Measurements from ENCODE around the gene APOL6.

Gene APOL6

DNA sequence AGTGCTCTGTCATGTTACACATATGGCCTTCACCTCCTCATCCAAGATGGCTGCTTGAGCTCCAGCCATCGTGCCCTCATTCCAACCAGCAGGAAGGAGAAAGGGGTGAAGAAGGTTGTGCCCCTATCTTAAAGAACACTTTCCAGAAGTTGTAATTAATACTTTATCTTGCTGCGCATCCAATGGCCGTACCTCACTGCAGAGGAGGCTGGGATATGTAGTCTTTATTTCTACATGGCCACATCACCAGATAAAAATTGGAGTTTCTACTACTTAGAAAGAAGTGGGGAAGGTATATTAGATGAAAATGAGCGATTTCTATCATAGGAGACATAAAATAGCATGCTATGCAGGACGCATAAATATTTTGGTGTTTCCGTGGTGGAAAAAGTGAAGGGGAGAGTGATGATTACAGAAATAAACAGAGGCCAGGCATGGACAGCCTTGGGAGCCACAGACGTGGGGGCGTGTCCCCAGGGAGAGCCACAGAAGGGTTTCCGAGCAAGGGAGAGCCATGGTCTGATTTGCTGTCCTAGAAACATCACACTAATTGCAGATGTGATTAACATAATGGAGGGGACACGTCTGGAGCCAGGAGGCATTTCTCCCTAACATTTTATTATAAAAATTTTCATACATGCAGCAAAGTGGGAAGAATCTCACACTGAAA lies 22.3 kb upstream of the APOL6 start:
- TF ChIP-seq ZFX (IDR thresholded peaks at IDR 0.05), result no peak
- TF ChIP-seq, protein P1, sequence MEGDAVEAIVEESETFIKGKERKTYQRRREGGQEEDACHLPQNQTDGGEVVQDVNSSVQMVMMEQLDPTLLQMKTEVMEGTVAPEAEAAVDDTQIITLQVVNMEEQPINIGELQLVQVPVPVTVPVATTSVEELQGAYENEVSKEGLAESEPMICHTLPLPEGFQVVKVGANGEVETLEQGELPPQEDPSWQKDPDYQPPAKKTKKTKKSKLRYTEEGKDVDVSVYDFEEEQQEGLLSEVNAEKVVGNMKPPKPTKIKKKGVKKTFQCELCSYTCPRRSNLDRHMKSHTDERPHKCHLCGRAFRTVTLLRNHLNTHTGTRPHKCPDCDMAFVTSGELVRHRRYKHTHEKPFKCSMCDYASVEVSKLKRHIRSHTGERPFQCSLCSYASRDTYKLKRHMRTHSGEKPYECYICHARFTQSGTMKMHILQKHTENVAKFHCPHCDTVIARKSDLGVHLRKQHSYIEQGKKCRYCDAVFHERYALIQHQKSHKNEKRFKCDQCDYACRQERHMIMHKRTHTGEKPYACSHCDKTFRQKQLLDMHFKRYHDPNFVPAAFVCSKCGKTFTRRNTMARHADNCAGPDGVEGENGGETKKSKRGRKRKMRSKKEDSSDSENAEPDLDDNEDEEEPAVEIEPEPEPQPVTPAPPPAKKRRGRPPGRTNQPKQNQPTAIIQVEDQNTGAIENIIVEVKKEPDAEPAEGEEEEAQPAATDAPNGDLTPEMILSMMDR (conservative IDR thresholded peaks at IDR 0.05), result no peak
- H3K27ac ChIP-seq, result no peak overlapping the region

DNA sequence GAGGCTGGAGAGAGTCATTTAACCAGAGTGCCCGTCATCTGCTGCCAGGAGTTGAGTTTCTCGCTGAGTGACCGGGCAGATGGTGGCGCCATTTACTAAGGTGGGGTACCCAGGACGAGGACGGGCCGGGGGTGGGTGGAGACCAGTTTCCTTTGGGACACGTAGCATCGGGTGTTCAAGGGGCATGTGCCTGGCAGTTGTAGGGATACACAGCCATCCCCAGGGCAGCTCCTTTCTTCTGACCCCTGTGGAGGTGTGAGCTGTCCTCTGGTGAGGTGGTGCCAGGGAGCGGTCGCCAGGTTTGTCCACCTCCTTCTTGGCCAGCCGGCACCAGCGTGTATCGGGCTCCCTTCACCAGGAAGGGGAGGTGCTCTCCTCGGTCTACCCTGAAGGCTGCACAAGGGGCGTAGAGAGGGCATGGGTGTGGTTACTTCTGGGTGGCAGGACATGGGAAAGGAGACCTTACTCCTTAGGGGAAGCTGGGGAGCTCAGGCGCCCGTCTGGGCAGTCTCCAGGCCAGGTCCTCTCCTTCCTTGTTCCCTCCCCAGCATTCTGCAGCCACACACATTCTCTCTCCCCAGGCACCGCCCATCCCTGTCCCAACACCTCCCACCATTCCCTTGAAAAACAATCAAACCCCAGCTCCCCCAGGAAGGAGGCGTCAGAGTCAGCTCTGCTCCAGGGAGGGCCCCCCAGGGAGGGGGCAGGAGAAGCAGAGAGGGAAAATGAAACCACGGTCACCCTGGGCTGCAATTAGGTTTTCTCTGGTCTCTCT lies 20.8 kb upstream of the APOL6 start:
- peak overlapping the region; percentile 40; the same call in 1 of the 2 replicates for H3K27ac ChIP-seq
- TF ChIP-seq ZFX (IDR thresholded peaks at IDR 0.05), result no peak
- TF ChIP-seq, protein P1 (conservative IDR thresholded peaks at IDR 0.05), result peak; percentile 63

DNA sequence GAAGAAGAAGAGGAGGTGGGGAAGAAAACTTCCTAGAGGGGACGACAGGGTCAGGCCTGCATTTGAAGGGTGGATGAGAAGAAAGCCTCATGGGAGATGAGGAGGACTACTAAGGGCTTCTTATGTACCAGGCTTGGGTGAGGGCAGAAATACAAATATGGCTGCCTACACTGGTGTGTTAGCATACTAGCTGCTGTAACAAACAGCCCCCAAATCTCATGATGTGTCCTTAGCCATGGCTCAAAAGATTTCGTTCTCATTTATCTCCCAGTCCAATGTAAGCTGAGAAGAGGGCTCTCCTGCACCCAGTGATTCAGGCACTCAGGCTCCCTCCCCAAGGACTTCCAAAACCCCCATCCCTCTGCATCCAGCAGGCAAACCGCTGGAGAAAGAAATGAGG lies 19.5 kb upstream of the APOL6 start:
- no peak overlapping the region for H3K27ac ChIP-seq
- TF ChIP-seq, protein P1 (conservative IDR thresholded peaks at IDR 0.05), result no peak
- no peak for TF ChIP-seq ZFX (IDR thresholded peaks at IDR 0.05)

DNA sequence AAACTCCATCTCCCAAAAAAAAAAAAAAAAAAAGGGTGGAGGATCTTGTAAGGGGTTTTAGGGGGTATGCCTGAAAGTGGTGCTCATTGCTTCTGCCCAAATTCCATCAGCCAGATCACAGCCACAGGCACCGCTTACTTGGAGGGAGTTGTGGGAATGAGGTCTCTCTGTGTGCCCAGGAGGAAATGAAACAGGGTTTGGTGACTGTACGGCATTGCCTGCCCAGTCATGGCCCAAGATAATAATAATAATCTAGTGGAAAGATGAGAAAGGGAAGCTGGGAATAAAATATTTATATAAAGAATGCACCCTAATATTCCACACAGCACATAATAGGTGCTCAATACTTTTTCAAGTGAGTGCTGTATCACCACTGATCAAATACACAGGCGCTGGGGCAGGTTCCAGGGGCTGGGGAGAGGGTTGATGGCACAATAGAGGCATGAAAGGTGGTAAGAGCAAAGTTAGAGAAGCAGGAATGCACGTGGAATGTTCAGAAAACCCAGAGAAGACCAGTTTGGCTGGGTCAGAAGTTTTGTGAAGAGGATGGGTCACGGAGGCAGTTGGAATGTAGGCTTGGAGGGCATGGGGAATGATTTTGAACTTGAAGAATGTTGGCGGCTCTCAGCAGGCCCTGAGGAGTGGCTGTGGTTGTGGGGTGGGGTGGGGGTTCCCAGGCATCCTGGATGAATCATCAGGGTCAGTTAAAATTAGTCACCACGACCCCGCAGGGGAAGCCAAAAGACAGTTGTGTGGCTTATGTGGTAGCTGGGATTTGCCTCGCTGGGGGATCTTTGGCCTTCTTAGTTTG lies 18.6 kb upstream of the APOL6 start:
- H3K27ac ChIP-seq, result no peak overlapping the region
- no peak for TF ChIP-seq ZFX (IDR thresholded peaks at IDR 0.05)
- TF ChIP-seq, protein P1 (conservative IDR thresholded peaks at IDR 0.05), result no peak

DNA sequence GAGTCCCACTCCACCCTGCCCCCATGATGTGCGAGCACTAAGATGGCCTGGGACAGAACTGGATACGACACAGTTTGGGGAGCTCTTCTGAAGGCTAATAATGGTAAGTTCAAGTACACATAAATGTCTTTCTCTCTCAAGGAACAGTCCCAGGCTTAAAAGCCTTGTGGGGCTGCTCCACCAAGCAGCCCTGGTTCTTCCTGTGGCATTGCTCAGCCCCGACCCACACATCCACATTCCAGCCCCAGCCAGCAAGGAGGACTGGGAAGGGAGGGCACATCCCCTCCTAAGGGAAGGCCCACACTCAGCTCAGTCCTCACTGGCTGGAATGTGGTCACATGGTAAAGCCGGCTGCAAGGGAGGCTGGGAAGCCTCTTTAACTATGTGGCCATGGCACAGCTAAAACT lies 17.9 kb upstream of the APOL6 start:
- TF ChIP-seq, protein P1 (conservative IDR thresholded peaks at IDR 0.05), result no peak
- no peak for TF ChIP-seq ZFX (IDR thresholded peaks at IDR 0.05)
- no peak overlapping the region for H3K27ac ChIP-seq

DNA sequence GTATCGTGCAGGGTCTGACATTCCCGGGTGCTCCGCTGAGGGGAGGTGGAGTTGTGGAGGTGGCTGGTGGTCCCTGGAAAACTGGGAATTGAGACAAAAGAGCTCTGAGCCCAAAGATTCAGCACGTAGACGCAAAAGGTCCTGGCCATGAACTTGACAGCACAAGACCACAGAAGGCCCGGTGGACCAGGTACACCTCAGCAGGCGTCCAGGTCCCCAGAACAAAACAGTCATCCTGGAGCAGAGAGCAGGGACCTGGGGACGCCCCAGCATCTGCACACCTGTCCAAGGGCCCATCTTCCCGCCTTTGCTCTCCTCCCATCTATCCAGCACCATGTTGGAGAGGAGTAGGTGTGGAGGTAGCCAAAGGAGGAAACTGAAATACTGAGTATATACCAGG lies 17.4 kb upstream of the APOL6 start:
- TF ChIP-seq, protein P1 (conservative IDR thresholded peaks at IDR 0.05), result no peak
- TF ChIP-seq ZFX (IDR thresholded peaks at IDR 0.05), result no peak
- H3K27ac ChIP-seq, result no peak overlapping the region
